SK-N-SH (cell line): ENCODE results near the gene VPS33A.

ENCODE experiments used
- ELF1 ChIP-seq: IDR thresholded peaks from 2 replicates; pipeline ENCODE4 v1.4.0; 2012
- EZH2phosphoT487 ChIP-seq: fragments of 200-600 bp; sonication (generic); IDR thresholded peaks from 2 replicates; pipeline ENCODE4 v1.6.1; 2017; ENCODE audit warnings: low read depth, mixed run types, mild to moderate bottlenecking, antibody characterized with exemption, moderate library complexity, borderline replicate concordance
- FOXM1 ChIP-seq: IDR thresholded peaks from 2 replicates; pipeline ENCODE4 v1.4.0; 2012; ENCODE audit warnings: low read depth, mild to moderate bottlenecking
- GABPA ChIP-seq: IDR thresholded peaks from 2 replicates; pipeline ENCODE4 v1.4.0; 2012; ENCODE audit warnings: low read depth, mild to moderate bottlenecking
- POLR2AphosphoS5 ChIP-seq: IDR thresholded peaks from 2 replicates; pipeline ENCODE4 v1.6.1; 2012; ENCODE audit warnings: low read depth, low read length
- RCOR1 ChIP-seq: fragments of 150-350 bp; IDR thresholded peaks from 2 replicates; pipeline ENCODE4 v1.6.1; 2017; ENCODE audit warnings: antibody characterized with exemption, low read length
- TF ChIP-seq, protein P1 (sequence below): fragments of 200-600 bp; sonication (generic); IDR thresholded peaks from 2 replicates; pipeline ENCODE4 v1.6.1; 2017; ENCODE audit warnings: antibody characterized with exemption, mild to moderate bottlenecking, moderate library complexity
- TF ChIP-seq, protein P2 (sequence below): IDR thresholded peaks from 2 replicates; pipeline ENCODE4; 2012
- TF ChIP-seq, protein P3 (sequence below): fragments of 150-350 bp; IDR thresholded peaks from 2 replicates; pipeline ENCODE4 v1.6.1; 2017; ENCODE audit warnings: antibody characterized with exemption, low read length, low read depth, borderline replicate concordance

DNA sequence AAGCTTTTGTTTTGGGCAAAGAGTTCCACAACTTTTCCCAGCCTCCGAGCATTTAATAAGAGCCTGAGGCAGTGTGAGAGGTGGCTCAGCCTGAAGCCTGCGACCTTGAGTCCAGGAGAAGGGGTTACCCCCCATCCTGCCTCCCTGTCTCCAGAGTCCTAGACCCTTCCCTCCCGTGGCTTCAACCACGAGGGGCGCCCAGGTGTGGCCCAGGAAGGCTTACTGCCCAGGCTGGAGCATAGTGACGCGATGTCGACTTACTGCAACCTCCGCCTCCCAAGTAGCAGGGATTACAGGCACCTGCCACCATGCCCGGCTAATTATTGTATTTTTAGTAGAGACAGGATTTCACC lies 82.7 kb downstream of the VPS33A start:
- no peak for TF ChIP-seq GABPA
- no peak for TF ChIP-seq FOXM1
- TF ChIP-seq, protein P1, sequence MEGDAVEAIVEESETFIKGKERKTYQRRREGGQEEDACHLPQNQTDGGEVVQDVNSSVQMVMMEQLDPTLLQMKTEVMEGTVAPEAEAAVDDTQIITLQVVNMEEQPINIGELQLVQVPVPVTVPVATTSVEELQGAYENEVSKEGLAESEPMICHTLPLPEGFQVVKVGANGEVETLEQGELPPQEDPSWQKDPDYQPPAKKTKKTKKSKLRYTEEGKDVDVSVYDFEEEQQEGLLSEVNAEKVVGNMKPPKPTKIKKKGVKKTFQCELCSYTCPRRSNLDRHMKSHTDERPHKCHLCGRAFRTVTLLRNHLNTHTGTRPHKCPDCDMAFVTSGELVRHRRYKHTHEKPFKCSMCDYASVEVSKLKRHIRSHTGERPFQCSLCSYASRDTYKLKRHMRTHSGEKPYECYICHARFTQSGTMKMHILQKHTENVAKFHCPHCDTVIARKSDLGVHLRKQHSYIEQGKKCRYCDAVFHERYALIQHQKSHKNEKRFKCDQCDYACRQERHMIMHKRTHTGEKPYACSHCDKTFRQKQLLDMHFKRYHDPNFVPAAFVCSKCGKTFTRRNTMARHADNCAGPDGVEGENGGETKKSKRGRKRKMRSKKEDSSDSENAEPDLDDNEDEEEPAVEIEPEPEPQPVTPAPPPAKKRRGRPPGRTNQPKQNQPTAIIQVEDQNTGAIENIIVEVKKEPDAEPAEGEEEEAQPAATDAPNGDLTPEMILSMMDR = no peak
- no peak for TF ChIP-seq POLR2AphosphoS5
- TF ChIP-seq, protein P2, sequence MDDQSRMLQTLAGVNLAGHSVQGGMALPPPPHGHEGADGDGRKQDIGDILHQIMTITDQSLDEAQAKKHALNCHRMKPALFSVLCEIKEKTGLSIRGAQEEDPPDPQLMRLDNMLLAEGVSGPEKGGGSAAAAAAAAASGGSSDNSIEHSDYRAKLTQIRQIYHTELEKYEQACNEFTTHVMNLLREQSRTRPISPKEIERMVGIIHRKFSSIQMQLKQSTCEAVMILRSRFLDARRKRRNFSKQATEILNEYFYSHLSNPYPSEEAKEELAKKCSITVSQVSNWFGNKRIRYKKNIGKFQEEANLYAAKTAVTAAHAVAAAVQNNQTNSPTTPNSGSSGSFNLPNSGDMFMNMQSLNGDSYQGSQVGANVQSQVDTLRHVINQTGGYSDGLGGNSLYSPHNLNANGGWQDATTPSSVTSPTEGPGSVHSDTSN = no peak
- TF ChIP-seq, protein P3, sequence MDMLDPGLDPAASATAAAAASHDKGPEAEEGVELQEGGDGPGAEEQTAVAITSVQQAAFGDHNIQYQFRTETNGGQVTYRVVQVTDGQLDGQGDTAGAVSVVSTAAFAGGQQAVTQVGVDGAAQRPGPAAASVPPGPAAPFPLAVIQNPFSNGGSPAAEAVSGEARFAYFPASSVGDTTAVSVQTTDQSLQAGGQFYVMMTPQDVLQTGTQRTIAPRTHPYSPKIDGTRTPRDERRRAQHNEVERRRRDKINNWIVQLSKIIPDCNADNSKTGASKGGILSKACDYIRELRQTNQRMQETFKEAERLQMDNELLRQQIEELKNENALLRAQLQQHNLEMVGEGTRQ = no peak
- no peak for TF ChIP-seq RCOR1
- no peak for TF ChIP-seq ELF1
- no peak for TF ChIP-seq EZH2phosphoT487
